ENCODE data around the gene ACIN1. TPM values are rescaled to one million over a fixed set of nuclear protein-coding genes. Genes with fewer than 3 reads are reported as not detected.

ACIN1 gene
- total RNA-seq, 1 donor from 2014 or later: 62.1 TPM

GRCh38 chr14:23090254-23090636 is 4.7 kb downstream of the ACIN1 start:
- Histone ChIP-seq H3K27me3 (ENCODE audit: control insufficient read depth in 3 of 3, insufficient read depth in 3 of 3, low read length in 3 of 3) (no peaks in the 10 kb centered on the region), H3K4me1 (ENCODE audit: control insufficient read depth in 3 of 3, insufficient read depth in 3 of 3, low read length in 3 of 3) (peaks cover 10 to 19% (median 15%) of the 10 kb centered on the region in 3 donors), H3K9me3 (ENCODE audit: control insufficient read depth in 3 of 3, low read length in 3 of 3) (no peaks in the 10 kb centered on the region), H3K36me3 (ENCODE audit: control insufficient read depth in 3 of 3, insufficient read depth in 3 of 3, low read length in 3 of 3) (peaks cover 27 to 62% (median 62%) of the 10 kb centered on the region in 3 donors), H3K4me3 (ENCODE audit: low read length in 3 of 3) (no peak overlapping the region), H3K27ac (ENCODE audit: low read depth, low read length) (no peak overlapping the region), H3K9ac (ENCODE audit: low read depth in 1 of 3, low read length in 3 of 3) (no peak overlapping the region)

- Histone ChIP-seq H3K9ac (ENCODE audit: low read depth in 1 of 3, low read length in 3 of 3) (no peak overlapping the region), H3K27ac (ENCODE audit: low read depth, low read length) (no peak overlapping the region), H3K36me3 (ENCODE audit: control insufficient read depth in 3 of 3, insufficient read depth in 3 of 3, low read length in 3 of 3) (peaks cover 29 to 64% (median 62%) of the 10 kb centered on the region in 3 donors), H3K27me3 (ENCODE audit: control insufficient read depth in 3 of 3, insufficient read depth in 3 of 3, low read length in 3 of 3) (no peaks in the 10 kb centered on the region), H3K9me3 (ENCODE audit: control insufficient read depth in 3 of 3, low read length in 3 of 3) (no peaks in the 10 kb centered on the region), H3K4me1 (ENCODE audit: control insufficient read depth in 3 of 3, insufficient read depth in 3 of 3, low read length in 3 of 3) (peaks cover 10 to 18% (median 15%) of the 10 kb centered on the region in 3 donors), H3K4me3 (ENCODE audit: low read length in 3 of 3) (no peak overlapping the region)
Measured at GRCh38 chr14:23089498-23090253, 5.3 kb downstream of the ACIN1 start.

- H3K27me3 ChIP-seq (ENCODE audit: control insufficient read depth in 3 of 3, insufficient read depth in 3 of 3, low read length in 3 of 3): no peaks in the 10 kb centered on the region
- no peak overlapping the region for H3K27ac ChIP-seq (ENCODE audit: low read depth, low read length)
- no peak overlapping the region for H3K4me3 ChIP-seq (ENCODE audit: low read length in 3 of 3)
- H3K9me3 ChIP-seq (ENCODE audit: control insufficient read depth in 3 of 3, low read length in 3 of 3): no peaks in the 10 kb centered on the region
- H3K9ac ChIP-seq (ENCODE audit: low read depth in 1 of 3, low read length in 3 of 3): no peak overlapping the region
- H3K36me3 ChIP-seq (ENCODE audit: control insufficient read depth in 3 of 3, insufficient read depth in 3 of 3, low read length in 3 of 3): peaks cover 28 to 59% (median 57%) of the 10 kb centered on the region in 3 donors
- no peaks in the 10 kb centered on the region for H3K4me1 ChIP-seq (ENCODE audit: control insufficient read depth in 3 of 3, insufficient read depth in 3 of 3, low read length in 3 of 3)
Measured at GRCh38 chr14:23086565-23086964, 8.4 kb downstream of the ACIN1 start.

GRCh38 chr14:23085458-23085857 is 9.5 kb downstream of the ACIN1 start:
- H3K4me3 ChIP-seq (ENCODE audit: low read length in 3 of 3): no peak overlapping the region

GRCh38 chr14:23080474-23080873 is 14.5 kb downstream of the ACIN1 start:
- Histone ChIP-seq H3K9me3 (ENCODE audit: control insufficient read depth in 3 of 3, low read length in 3 of 3) (no peaks in the 10 kb centered on the region), H3K27me3 (ENCODE audit: control insufficient read depth in 3 of 3, insufficient read depth in 3 of 3, low read length in 3 of 3) (no peaks in the 10 kb centered on the region), H3K4me1 (ENCODE audit: control insufficient read depth in 3 of 3, insufficient read depth in 3 of 3, low read length in 3 of 3) (peaks cover 8 to 16% (median 10%) of the 10 kb centered on the region in 3 donors), H3K9ac (ENCODE audit: low read depth in 1 of 3, low read length in 3 of 3) (no peak overlapping the region), H3K27ac (ENCODE audit: low read depth, low read length) (no peak overlapping the region), H3K4me3 (ENCODE audit: low read length in 3 of 3) (no peak overlapping the region), H3K36me3 (ENCODE audit: control insufficient read depth in 3 of 3, insufficient read depth in 3 of 3, low read length in 3 of 3) (peaks cover 53 to 68% (median 64%) of the 10 kb centered on the region in 3 donors)

More at GRCh38 chr14:23085458-23085857, 9.5 kb downstream of the ACIN1 start:
- no peaks in the 10 kb centered on the region for H3K9me3 ChIP-seq (ENCODE audit: control insufficient read depth in 3 of 3, low read length in 3 of 3)
- no peaks in the 10 kb centered on the region for H3K4me1 ChIP-seq (ENCODE audit: control insufficient read depth in 3 of 3, insufficient read depth in 3 of 3, low read length in 3 of 3)
- H3K36me3 ChIP-seq (ENCODE audit: control insufficient read depth in 3 of 3, insufficient read depth in 3 of 3, low read length in 3 of 3): peaks cover 35 to 68% (median 57%) of the 10 kb centered on the region in 3 donors
- no peaks in the 10 kb centered on the region for H3K27me3 ChIP-seq (ENCODE audit: control insufficient read depth in 3 of 3, insufficient read depth in 3 of 3, low read length in 3 of 3)
- H3K9ac ChIP-seq (ENCODE audit: low read depth in 1 of 3, low read length in 3 of 3): no peak overlapping the region
- H3K27ac ChIP-seq (ENCODE audit: low read depth, low read length): no peak overlapping the region

- H3K4me3 ChIP-seq (ENCODE audit: low read length in 3 of 3): no peak overlapping the region
- peak overlapping the region; percentile 61 for H3K27ac ChIP-seq (ENCODE audit: low read depth, low read length)
- H3K36me3 ChIP-seq (ENCODE audit: control insufficient read depth in 3 of 3, insufficient read depth in 3 of 3, low read length in 3 of 3): peaks cover 54 to 72% (median 64%) of the 10 kb centered on the region in 3 donors
- peaks cover 8 to 16% (median 10%) of the 10 kb centered on the region in 3 donors for H3K4me1 ChIP-seq (ENCODE audit: control insufficient read depth in 3 of 3, insufficient read depth in 3 of 3, low read length in 3 of 3)
- H3K9ac ChIP-seq (ENCODE audit: low read depth in 1 of 3, low read length in 3 of 3): no peak overlapping the region
- no peaks in the 10 kb centered on the region for H3K27me3 ChIP-seq (ENCODE audit: control insufficient read depth in 3 of 3, insufficient read depth in 3 of 3, low read length in 3 of 3)
- no peaks in the 10 kb centered on the region for H3K9me3 ChIP-seq (ENCODE audit: control insufficient read depth in 3 of 3, low read length in 3 of 3)
Measured at GRCh38 chr14:23079716-23080115, 15.2 kb downstream of the ACIN1 start.

- H3K4me1 ChIP-seq (ENCODE audit: control insufficient read depth in 3 of 3, insufficient read depth in 3 of 3, low read length in 3 of 3): peaks cover 8 to 16% (median 10%) of the 10 kb centered on the region in 3 donors
- no peaks in the 10 kb centered on the region for H3K27me3 ChIP-seq (ENCODE audit: control insufficient read depth in 3 of 3, insufficient read depth in 3 of 3, low read length in 3 of 3)
- H3K36me3 ChIP-seq (ENCODE audit: control insufficient read depth in 3 of 3, insufficient read depth in 3 of 3, low read length in 3 of 3): peaks cover 54 to 76% (median 69%) of the 10 kb centered on the region in 3 donors
- H3K9me3 ChIP-seq (ENCODE audit: control insufficient read depth in 3 of 3, low read length in 3 of 3): no peaks in the 10 kb centered on the region
- peak overlapping the region; percentile 3 to 23 (median 10) for H3K9ac ChIP-seq (ENCODE audit: low read depth in 1 of 3, low read length in 3 of 3)
- H3K27ac ChIP-seq (ENCODE audit: low read depth, low read length): peak overlapping the region; percentile 61
- no peak overlapping the region for H3K4me3 ChIP-seq (ENCODE audit: low read length in 3 of 3)
Measured at GRCh38 chr14:23078692-23079116, 16.2 kb downstream of the ACIN1 start.

- no peaks in the 10 kb centered on the region for H3K27me3 ChIP-seq (ENCODE audit: control insufficient read depth in 3 of 3, insufficient read depth in 3 of 3, low read length in 3 of 3)
- peak overlapping the region; percentile 61 for H3K27ac ChIP-seq (ENCODE audit: low read depth, low read length)
- H3K4me1 ChIP-seq (ENCODE audit: control insufficient read depth in 3 of 3, insufficient read depth in 3 of 3, low read length in 3 of 3): peaks cover 9 to 17% (median 11%) of the 10 kb centered on the region in 3 donors
- no peaks in the 10 kb centered on the region for H3K9me3 ChIP-seq (ENCODE audit: control insufficient read depth in 3 of 3, low read length in 3 of 3)
- peak overlapping the region in 1 of 3 donors; percentile 17 for H3K9ac ChIP-seq (ENCODE audit: low read depth in 1 of 3, low read length in 3 of 3)
- no peak overlapping the region for H3K4me3 ChIP-seq (ENCODE audit: low read length in 3 of 3)
- H3K36me3 ChIP-seq (ENCODE audit: control insufficient read depth in 3 of 3, insufficient read depth in 3 of 3, low read length in 3 of 3): peaks cover 57 to 75% (median 69%) of the 10 kb centered on the region in 3 donors
Measured at GRCh38 chr14:23077962-23078361, 17.0 kb downstream of the ACIN1 start.

- no peak overlapping the region for H3K27ac ChIP-seq (ENCODE audit: low read depth, low read length)
- H3K9ac ChIP-seq (ENCODE audit: low read depth in 1 of 3, low read length in 3 of 3): no peak overlapping the region
- peaks cover 55 to 74% (median 74%) of the 10 kb centered on the region in 3 donors for H3K36me3 ChIP-seq (ENCODE audit: control insufficient read depth in 3 of 3, insufficient read depth in 3 of 3, low read length in 3 of 3)
- peaks cover 19 to 28% (median 21%) of the 10 kb centered on the region in 3 donors for H3K4me1 ChIP-seq (ENCODE audit: control insufficient read depth in 3 of 3, insufficient read depth in 3 of 3, low read length in 3 of 3)
- H3K9me3 ChIP-seq (ENCODE audit: control insufficient read depth in 3 of 3, low read length in 3 of 3): no peaks in the 10 kb centered on the region
- H3K27me3 ChIP-seq (ENCODE audit: control insufficient read depth in 3 of 3, insufficient read depth in 3 of 3, low read length in 3 of 3): no peaks in the 10 kb centered on the region
- H3K4me3 ChIP-seq (ENCODE audit: low read length in 3 of 3): no peak overlapping the region
Measured at GRCh38 chr14:23076785-23077408, 18.0 kb downstream of the ACIN1 start.

- Histone ChIP-seq H3K27me3 (ENCODE audit: control insufficient read depth in 3 of 3, insufficient read depth in 3 of 3, low read length in 3 of 3) (no peaks in the 10 kb centered on the region), H3K9ac (ENCODE audit: low read depth in 1 of 3, low read length in 3 of 3) (no peak overlapping the region), H3K27ac (ENCODE audit: low read depth, low read length) (no peak overlapping the region), H3K36me3 (ENCODE audit: control insufficient read depth in 3 of 3, insufficient read depth in 3 of 3, low read length in 3 of 3) (peaks cover 40 to 58% (median 54%) of the 10 kb centered on the region in 3 donors), H3K4me1 (ENCODE audit: control insufficient read depth in 3 of 3, insufficient read depth in 3 of 3, low read length in 3 of 3) (peaks cover 30 to 46% (median 36%) of the 10 kb centered on the region in 3 donors), H3K9me3 (ENCODE audit: control insufficient read depth in 3 of 3, low read length in 3 of 3) (no peaks in the 10 kb centered on the region), H3K4me3 (ENCODE audit: low read length in 3 of 3) (no peak overlapping the region)
Measured at GRCh38 chr14:23074906-23075305, 20.0 kb downstream of the ACIN1 start.
